Measurements from ENCODE around the gene UCKL1.
"Not testable (repeated sequence)": the region's sequence is repeated elsewhere in the genome, so short reads cannot be mapped to it uniquely, and the experiment has no call there.

The UCKL1 gene

DNA sequence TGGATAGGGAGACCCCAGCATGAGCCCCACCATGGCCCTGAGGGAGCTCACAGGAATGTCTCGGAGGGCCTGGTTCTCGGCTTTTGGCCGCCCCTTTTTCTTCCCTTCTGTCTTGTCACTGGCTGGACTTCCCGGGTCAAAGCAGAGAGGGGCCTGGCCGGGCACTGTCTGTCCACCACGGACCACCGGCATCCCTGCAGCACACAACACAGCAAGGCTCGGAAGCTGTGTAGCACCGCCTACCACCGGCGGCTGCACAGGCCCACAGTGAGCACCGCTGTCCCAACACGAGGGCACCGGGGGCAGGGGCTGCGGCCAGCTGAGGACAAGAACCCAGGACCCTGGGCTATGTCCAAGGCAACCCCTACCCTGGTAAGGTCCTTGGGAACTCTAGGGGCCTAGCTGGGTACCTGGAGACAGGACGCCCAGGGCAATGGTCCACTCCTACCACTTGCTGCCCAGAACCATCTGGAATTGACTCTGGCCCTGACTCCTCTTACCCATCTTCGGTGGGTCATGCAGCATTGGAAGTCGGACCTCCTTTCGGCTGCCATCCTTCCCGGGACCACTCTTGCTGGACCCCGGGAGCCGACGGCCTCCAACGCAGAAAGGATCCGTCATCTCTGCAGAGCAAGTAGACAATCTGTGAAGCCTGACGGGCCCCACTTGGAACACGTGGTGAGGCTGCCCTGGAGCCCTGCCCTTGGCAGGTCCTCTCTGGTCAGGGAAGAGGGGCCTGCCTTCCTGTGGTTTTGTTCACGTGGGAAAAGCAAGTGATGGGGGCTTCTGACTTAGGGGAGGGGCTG is 11.3 kb upstream of the UCKL1 start:
- Mint-ChIP-seq H3K4me3 (peak overlapping the region; percentile 81), H3K9me3 (peaks cover 2% of the 10 kb centered on the region), H3K4me1 (peaks cover 9% of the 10 kb centered on the region), H3K36me3 (peaks cover 33% of the 10 kb centered on the region), H3K27ac (peak overlapping the region; percentile 91)
- no peak for DNase-seq (ENCODE audit: low spot score in 2 of 2)
- no peak for ATAC-seq

DNA sequence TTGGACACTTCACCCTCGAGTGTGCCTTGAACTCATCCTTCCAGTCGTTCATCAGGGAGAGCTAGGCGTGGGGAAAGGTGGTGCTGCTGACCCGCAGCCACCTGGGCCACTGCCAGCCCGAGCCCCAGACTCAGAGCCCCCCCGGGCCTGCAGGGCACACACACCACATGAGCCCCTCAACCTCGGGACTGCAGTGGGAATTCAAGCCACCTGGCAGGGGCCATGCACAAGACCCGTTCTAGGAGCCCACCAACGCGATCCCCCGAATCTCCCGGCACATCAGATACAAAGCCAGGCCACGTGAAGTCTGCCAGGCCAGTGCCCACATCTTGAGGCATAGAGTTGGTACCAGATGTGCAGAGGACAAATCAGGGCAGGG is 10.7 kb upstream of the UCKL1 start:
- Mint-ChIP-seq H3K36me3 (peaks cover 33% of the 10 kb centered on the region), H3K4me1 (peaks cover 9% of the 10 kb centered on the region), H3K27ac (no peak overlapping the region), H3K9me3 (peaks cover 2% of the 10 kb centered on the region), H3K4me3 (no peak overlapping the region)
- ATAC-seq (no peak), DNase-seq (ENCODE audit: low spot score in 2 of 2) (no peak)

DNA sequence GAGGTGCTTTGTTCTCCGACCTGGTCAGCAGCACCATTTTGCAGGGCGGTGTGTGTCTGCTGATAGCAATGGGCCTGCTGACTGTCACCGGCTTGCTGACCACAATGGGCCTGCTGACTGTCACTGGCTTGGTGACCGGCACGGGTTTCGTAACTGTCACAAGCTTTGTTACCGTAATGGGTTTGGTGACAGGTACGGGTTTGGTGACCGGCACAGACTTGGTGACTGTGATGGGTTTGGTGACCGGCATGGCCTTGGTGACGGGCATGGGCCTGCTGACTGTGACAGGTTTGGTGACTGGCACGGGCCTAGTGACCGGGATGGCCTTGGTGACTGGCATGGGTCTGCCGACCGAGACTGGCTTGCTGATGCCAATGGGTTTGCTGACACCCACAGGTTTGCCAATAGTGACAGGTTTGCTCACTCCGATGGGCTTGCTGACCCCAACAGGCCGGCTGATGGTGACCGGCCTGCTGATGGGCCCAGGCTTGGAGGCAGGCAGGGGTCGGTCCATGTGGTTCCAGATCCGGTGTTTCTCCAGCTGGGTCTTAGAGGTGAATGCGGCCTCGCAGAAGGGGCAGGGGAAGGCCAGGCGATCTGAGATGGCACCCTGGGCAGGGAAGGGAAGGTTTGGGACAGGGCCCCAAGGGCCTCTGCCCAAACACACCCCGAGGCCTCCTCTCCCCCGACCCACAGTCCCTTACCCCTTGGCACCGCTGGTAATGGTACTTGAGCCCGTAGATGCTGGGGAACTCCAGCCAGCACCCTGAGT is 10.1 kb upstream of the UCKL1 start:
- H3K36me3 Mint-ChIP-seq, result peaks cover 36% of the 10 kb centered on the region
- H3K9me3 Mint-ChIP-seq, result peaks cover 2% of the 10 kb centered on the region
- peaks cover 9% of the 10 kb centered on the region for H3K4me1 Mint-ChIP-seq
- DNase-seq (ENCODE audit: low spot score in 2 of 2) (no peak), ATAC-seq (no peak)
- no peak overlapping the region for H3K27ac Mint-ChIP-seq
- H3K4me3 Mint-ChIP-seq, result no peak overlapping the region

DNA sequence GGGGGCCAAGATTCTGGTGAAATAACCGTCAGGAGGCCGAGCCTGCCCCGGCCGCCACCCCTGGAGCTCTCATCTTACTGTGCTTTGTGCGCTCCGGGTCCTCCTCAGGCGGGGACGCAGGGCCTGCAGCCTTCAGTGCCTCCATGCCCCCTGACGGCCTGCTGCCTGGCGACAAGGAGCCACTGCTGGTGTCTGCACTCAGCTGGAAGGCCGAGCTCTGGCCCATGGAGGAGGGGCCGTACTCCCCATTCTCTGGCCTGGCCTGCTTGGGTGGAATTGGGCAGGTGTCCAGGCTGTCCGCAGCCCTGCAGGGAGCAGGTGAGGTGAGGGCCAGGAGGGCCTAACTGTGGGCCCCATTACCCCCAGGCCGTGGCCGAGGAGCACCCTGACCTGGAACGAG is 8.2 kb upstream of the UCKL1 start:
- no peak overlapping the region for H3K27ac Mint-ChIP-seq
- H3K36me3 Mint-ChIP-seq, result peaks cover 25% of the 10 kb centered on the region
- DNase-seq (ENCODE audit: low spot score in 2 of 2) (no peak), ATAC-seq (no peak)
- peaks cover 9% of the 10 kb centered on the region for H3K4me1 Mint-ChIP-seq
- no peak overlapping the region for H3K4me3 Mint-ChIP-seq
- H3K9me3 Mint-ChIP-seq, result peaks cover 2% of the 10 kb centered on the region

DNA sequence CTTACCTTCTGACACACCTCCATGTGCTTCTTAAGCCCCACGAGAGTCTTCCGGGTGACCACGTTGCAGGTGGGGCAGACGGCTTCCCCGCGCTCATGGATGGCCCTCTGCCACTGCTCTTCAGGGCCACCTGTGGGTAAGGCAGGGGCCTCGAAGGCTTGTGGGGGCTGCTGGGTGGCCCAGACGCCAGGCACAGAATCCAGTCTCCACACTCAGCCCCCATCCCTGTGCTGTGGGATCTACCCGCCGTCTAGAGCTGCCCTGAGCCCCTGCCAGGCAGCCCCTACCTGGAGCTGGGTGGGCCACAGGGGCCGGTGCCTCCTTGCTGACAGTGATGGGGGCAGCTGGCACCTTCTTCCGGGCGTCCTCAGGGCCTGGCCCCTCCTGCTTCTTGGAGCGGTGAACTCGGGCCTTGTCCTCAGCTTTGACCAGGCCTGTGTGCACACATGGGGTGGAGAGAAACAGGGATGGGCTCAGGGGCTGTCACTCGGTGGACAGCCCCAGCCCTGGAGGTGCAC is 7.6 kb upstream of the UCKL1 start:
- peaks cover 2% of the 10 kb centered on the region for H3K9me3 Mint-ChIP-seq
- peaks cover 6% of the 10 kb centered on the region for H3K4me1 Mint-ChIP-seq
- H3K4me3 Mint-ChIP-seq, result no peak overlapping the region
- peaks cover 20% of the 10 kb centered on the region for H3K36me3 Mint-ChIP-seq
- no peak overlapping the region for H3K27ac Mint-ChIP-seq
- DNase-seq (ENCODE audit: low spot score in 2 of 2) (no peak), ATAC-seq (no peak)

DNA sequence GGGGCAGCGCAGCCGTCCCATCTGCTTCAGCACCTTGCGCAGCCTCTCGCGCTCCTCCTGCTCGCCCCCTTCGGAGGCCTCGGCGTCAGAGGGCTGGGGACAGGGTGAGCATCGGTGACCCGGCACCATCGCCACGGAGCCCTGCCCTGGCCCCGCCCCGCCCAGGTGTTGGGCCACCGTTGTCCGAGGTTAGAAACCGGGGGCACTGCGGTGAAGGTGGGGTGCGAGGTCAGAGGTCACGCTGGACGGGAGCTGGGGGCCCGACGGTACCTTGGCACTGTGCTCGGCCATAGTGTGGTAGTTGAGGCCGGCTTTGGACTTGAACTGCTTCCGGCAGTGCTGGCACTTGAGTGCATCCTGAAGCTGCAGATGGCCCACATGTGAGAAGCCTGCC is 7.1 kb upstream of the UCKL1 start:
- peaks cover 15% of the 10 kb centered on the region for H3K36me3 Mint-ChIP-seq
- H3K9me3 Mint-ChIP-seq, result peaks cover 2% of the 10 kb centered on the region
- H3K4me1 Mint-ChIP-seq, result peaks cover 1% of the 10 kb centered on the region
- H3K4me3 Mint-ChIP-seq, result no peak overlapping the region
- ATAC-seq (no peak), DNase-seq (ENCODE audit: low spot score in 2 of 2) (no peak)
- no peak overlapping the region for H3K27ac Mint-ChIP-seq

DNA sequence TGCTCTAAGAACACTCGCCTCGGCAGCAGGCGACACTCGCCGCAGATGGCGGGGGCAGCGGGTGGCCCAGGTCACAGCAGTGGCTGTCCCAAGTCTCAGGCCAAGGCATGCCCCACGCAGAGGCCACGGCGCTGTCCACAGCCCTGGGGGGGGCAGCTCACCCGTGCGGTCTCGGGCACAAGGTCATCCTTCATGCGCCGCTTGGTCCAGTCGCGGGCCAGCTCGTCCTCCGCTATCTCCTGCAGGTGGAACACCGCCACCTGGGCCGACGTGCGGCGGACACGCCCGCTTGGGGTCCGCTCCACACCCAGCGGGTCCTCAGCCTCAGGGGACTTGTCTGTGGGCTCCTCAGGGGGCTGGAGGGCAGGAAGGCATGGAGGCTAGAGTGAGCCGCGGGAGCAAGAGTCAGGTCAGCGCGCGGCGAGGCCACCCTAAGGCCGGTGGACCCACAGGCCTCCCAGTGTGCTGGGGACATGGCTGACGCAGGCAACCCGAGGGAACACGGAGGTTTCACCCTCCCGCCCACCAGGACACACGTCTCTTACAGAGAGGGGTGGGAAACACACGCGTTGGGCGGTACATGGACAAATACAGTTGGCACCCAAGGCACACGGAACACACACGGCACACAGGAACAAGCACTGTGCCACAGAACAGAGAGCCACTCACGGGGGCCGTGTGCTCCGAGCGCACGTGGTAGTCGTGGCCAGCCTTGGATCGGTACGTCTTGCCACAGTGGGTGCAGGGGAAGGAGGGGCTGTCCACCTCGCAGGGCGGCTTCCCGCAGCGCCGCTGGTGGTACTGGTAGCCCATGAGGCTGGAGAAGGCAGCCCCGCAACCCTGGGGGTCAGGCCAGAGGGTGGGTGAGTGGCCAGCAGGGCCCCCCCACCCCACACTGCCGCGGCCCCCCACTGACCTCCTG is 6.5 kb upstream of the UCKL1 start:
- no peak for DNase-seq (ENCODE audit: low spot score in 2 of 2)
- H3K4me3 Mint-ChIP-seq, result no peak overlapping the region
- peaks cover 2% of the 10 kb centered on the region for H3K9me3 Mint-ChIP-seq
- H3K4me1 Mint-ChIP-seq, result peaks cover 5% of the 10 kb centered on the region
- peak overlapping the region; percentile 21 for H3K27ac Mint-ChIP-seq
- peaks cover 13% of the 10 kb centered on the region for H3K36me3 Mint-ChIP-seq
- ATAC-seq, result no peak

DNA sequence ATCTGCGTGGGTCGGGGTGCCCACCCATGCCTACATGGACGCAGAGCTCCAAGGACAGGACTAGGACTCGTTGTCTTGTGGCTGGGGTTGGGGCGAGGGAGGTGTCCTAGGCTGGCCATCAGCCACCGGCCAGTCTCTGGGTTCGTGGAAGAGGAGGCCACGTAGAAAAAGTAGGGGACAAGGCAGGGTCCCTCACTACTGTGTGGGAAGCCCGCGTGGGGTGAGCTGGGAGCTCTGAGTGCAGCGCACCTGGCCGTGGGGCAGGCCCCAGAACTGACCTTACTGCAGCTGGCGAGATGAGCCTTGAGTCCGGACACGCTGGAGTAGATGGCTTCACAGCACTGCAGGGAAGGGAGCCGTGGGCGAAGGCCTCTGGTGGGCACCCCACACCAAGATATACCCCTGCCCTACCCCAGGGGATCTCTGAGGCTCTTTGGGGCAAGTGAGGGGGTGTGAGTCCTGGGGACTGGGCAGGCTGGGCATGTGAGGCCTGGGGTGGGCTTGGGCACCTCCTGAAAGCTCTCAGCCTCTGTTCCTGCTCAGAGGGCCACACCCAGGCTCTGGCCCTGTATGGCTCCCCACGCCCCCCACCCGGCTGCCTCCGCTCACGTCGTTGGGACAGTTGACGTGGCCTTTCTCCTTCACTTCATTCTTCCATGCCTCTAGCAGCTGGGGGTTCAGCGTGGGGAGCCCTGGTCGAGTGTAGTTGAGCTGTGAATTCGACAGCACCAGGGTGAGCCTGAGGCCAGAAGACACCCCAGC is 5.6 kb upstream of the UCKL1 start:
- H3K27ac Mint-ChIP-seq, result peak overlapping the region; percentile 21

DNA sequence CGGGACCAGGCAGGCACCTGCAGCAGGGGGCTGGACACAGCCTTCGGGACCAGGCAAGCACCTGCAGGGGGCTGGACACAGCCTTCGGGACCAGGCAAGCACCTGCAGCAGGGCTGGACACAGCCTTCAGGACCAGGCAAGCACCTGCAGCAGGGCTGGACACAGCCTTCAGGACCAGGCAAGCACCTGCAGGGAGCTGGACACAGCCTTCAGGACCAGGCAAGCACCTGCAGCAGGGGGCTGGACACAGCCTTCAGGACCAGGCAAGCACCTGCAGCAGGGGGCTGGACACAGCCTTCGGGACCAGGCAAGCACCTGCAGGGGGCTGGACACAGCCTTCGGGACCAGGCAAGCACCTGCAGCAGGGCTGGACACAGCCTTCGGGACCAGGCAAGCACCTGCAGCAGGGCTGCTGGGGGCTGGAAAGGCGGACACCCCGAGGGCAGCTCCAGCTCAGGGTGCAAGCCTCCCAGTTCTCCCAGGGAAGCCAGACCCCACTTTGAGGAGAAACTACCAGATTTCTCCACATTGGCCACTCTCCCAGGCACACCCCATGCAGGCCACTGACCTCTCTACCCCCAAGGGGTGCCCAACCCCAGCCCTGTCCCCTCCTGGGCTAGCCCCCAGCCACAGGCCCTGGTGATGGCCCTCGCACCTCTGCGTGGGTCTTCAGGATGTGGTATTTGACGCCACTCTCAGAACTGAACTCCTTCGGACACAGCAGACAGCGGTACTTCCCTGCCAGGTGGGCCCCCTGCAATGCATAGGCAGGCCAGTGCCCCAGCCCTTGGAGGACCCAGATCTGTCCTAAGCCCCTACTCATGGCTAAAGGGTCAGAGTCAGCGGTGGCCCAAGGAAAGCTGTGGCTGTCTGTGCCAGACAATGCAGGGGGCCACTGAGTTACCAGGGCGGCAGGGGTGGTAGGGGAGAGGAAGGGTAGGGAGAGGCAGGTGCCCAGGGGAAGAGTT is 4.7 kb upstream of the UCKL1 start:
- not testable (repeated sequence) for ATAC-seq

More for the DNA sequence above, 5.6 kb upstream of the UCKL1 start:
- H3K4me1 Mint-ChIP-seq, result peaks cover 13% of the 10 kb centered on the region
- no peak for DNase-seq (ENCODE audit: low spot score in 2 of 2)
- no peak overlapping the region for H3K4me3 Mint-ChIP-seq
- H3K36me3 Mint-ChIP-seq, result peaks cover 18% of the 10 kb centered on the region
- peaks cover 2% of the 10 kb centered on the region for H3K9me3 Mint-ChIP-seq
- no peak for ATAC-seq

DNA sequence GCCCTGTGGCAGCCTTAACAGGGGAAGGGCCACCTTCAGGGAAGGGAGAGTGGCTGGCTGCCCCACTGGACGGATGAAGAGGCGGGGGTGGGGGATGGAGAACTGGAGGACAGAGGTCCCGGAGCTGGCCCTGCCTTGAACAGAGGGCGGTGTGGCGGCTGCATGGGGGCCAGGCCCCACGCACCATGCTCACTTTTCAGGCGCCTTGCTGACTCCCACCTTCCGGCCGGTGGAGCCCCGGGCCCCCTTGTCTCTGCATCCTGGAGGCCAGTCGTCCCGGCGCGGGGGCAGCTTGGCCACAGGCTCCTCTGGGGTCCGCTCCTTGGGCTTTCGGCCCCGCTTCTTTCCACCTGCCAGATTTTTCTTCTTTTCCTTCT is 3.5 kb upstream of the UCKL1 start:
- peaks cover 22% of the 10 kb centered on the region for H3K36me3 Mint-ChIP-seq
- peaks cover 13% of the 10 kb centered on the region for H3K4me1 Mint-ChIP-seq
- no peak overlapping the region for H3K27ac Mint-ChIP-seq
- no peak overlapping the region for H3K4me3 Mint-ChIP-seq
- no peak for DNase-seq (ENCODE audit: low spot score in 2 of 2)
- no peak for ATAC-seq
- no peaks in the 10 kb centered on the region for H3K9me3 Mint-ChIP-seq

More for the DNA sequence above, 4.7 kb upstream of the UCKL1 start:
- H3K4me3 Mint-ChIP-seq; H3K9me3 Mint-ChIP-seq; H3K27ac Mint-ChIP-seq; DNase-seq (ENCODE audit: low spot score in 2 of 2): not testable (repeated sequence)
- Mint-ChIP-seq H3K36me3 (peaks cover 19% of the 10 kb centered on the region), H3K4me1 (peaks cover 13% of the 10 kb centered on the region)

DNA sequence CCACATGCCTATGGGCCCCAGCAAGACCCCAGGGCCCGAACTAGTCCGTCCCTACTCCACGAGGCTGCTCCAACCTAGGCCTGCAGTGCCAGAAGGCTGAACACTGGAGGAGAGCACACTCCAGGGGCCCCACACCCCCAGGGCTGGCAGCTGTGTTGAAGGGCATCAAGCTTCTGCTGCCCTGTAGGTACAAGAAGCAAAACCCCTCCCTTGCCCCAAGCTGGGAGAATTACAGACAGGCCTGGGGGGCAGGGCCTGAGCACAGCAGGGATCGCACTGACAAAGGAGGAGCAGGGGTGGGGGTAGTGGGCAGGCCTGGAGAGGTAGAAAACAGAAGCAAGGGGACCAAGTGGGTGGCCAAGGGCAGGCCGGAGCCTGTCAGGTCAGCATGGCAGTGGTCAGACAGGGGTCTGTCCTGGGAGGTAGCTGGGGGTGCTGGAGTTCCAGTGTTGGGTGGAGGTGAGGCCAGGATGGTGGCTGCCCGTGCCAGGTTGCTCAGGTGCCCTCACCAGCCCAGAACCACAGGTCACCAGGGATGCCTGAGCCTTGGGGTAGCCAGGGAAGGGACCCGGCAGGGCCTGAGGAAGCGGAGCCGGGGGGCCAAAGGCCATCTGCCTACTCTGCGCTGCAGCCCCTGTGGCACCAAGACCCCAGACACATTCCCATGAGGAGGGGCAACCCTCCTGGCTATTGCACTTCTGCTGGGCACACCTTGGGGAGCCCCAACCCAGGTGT is 2.9 kb upstream of the UCKL1 start:
- no peak for ATAC-seq
- no peak overlapping the region for H3K27ac Mint-ChIP-seq
- peaks cover 27% of the 10 kb centered on the region for H3K36me3 Mint-ChIP-seq
- no peak for DNase-seq (ENCODE audit: low spot score in 2 of 2)
- no peak overlapping the region for H3K4me3 Mint-ChIP-seq
- H3K9me3 Mint-ChIP-seq, result no peaks in the 10 kb centered on the region
- peaks cover 19% of the 10 kb centered on the region for H3K4me1 Mint-ChIP-seq

DNA sequence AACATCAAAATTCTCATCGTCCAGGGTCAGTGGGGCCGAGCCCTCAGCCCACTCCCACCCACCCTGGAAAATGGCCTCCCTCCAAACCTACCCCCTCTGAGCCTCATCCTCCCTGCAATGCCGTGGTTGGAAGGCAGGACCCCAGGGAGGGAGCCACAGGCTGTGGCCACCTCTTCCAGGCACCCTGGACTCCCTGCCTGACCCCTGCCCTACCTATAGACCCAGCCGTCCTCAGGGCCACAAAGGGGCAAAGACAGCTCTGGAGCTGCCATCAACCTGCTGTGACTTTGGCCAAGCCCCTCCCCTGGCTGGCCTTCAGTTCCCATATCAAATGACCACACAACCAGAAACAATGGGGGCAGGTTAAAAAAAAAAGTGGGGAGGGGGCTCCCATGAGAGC is 2.3 kb upstream of the UCKL1 start:
- peaks cover 25% of the 10 kb centered on the region for H3K4me1 Mint-ChIP-seq
- peak overlapping the region; percentile 87 for H3K27ac Mint-ChIP-seq
- H3K9me3 Mint-ChIP-seq, result no peaks in the 10 kb centered on the region
- H3K4me3 Mint-ChIP-seq, result peak overlapping the region; percentile 74
- DNase-seq (ENCODE audit: low spot score in 2 of 2) (no peak), ATAC-seq (no peak)
- peaks cover 34% of the 10 kb centered on the region for H3K36me3 Mint-ChIP-seq
